Prostate gland (tissue), 2 donors: Measurements from ENCODE around the gene CAB39. TPM values are rescaled to one million over a fixed set of nuclear protein-coding genes. Genes with fewer than 3 reads are reported as not detected.

ENCODE experiments used
- DNase-seq: peaks from one replicate; pipeline ENCODE4 v3.0.0-alpha.2; 2019; ENCODE audit warnings: low spot score
- H3K27ac ChIP-seq, 2 donors: fragments of 200-600 bp; sonication (generic); 2 replicates each; pipeline ENCODE4 v1.5.1; 2017 to 2019
- H3K27me3 ChIP-seq: fragments of 200-600 bp; sonication (generic); replicated peaks from 2 replicates; pipeline ENCODE4 v1.5.1; 2019; ENCODE audit not compliant: insufficient read depth
- H3K36me3 ChIP-seq, 2 donors: fragments of 200-600 bp; sonication (generic); 1 replicate in 1 of 2; 2 replicates in 1 of 2; pipeline versions ENCODE4 v1.5.1 to v1.8.1; 2017 to 2019
- H3K4me1 ChIP-seq: fragments of 200-600 bp; sonication (generic); replicated peaks from 2 replicates; pipeline ENCODE4 v1.5.1; 2019
- H3K4me3 ChIP-seq, 2 donors: fragments of 200-600 bp; sonication (generic); 2 replicates each; pipeline ENCODE4 v1.5.1; 2017 to 2019
- H3K9me3 ChIP-seq: fragments of 200-600 bp; sonication (generic); 2 replicates; pipeline ENCODE4 v1.5.1; 2017
- POLR2A ChIP-seq: fragments of 450-650 bp; IDR thresholded peaks from one replicate; pipeline ENCODE4 v1.6.1; 2016; ENCODE audit warnings: antibody characterized with exemption, mild to moderate bottlenecking
- POLR2AphosphoS5 ChIP-seq: sonication (generic); formaldehyde crosslinking; IDR thresholded peaks from one replicate; pipeline ENCODE4 v1.6.1; 2017; ENCODE audit warnings: antibody characterized with exemption
- WGBS: methylation state at CpG from one replicate; pipeline ENCODE4 v1.1.5; 2018; 5-methylcytosine and 5-hydroxymethylcytosine counted together
- intact Hi-C: fragments of 100-400 bp; cut with DNase I; formaldehyde crosslinking; loops from one replicate; pipeline ENCODE4 v1.14.2; 2022
- total RNA-seq, 2 donors: library from RNA; depleted of rRNA; stranded (reverse); fragments of >200 nt; gene quantifications; one replicate each; pipeline ENCODE4 v1.1.0, GENCODE V29; 2016
- TF ChIP-seq, protein P1 (sequence below), 4 experiments: fragments of 200-600 bp in 2 of 4; fragments of 450-650 bp in 2 of 4; sonication (generic) in 2 of 4; IDR thresholded peaks; 1 replicate in 3 of 4; 2 replicates in 1 of 4; pipeline ENCODE4 v1.5.1; 2016 to 2019; ENCODE audit warnings: antibody characterized with exemption in 4 of 4, mild to moderate bottlenecking in 2 of 4, moderate library complexity in 2 of 4

Gene CAB39
- total RNA-seq, 2 donors from 2014 or later = 75.4 to 105 TPM

DNA sequence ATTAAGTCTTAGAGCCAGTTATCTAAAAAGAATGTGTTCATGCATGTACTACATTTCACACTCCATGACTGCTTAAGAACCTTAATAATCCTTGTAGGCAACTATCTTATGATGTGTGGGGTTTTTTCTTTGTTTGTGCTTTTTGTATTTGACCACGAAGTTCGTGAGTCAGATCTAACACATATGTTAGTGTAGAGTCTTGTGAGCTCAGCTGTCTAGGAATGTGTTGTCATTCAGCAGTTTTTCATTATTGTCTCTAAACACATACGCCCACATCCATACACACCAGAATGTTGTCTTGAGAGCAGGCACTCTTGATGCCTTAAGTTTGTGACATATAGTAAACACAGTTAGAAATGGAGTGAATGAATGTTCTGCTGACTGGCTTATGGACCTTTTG is 38.4 kb downstream of the CAB39 start:
- intact Hi-C loops = no loop called here
- Histone ChIP-seq H3K27ac (no peak overlapping the region), H3K9me3 (no peaks in the 10 kb centered on the region), H3K36me3 (no peaks in the 10 kb centered on the region), H3K4me3 (no peak overlapping the region), H3K4me1 (no peaks in the 10 kb centered on the region), H3K27me3 (no peaks in the 10 kb centered on the region)
- no peak for DNase-seq
- TF ChIP-seq POLR2AphosphoS5 (no peak), POLR2A (no peak)
- TF ChIP-seq, protein P1, sequence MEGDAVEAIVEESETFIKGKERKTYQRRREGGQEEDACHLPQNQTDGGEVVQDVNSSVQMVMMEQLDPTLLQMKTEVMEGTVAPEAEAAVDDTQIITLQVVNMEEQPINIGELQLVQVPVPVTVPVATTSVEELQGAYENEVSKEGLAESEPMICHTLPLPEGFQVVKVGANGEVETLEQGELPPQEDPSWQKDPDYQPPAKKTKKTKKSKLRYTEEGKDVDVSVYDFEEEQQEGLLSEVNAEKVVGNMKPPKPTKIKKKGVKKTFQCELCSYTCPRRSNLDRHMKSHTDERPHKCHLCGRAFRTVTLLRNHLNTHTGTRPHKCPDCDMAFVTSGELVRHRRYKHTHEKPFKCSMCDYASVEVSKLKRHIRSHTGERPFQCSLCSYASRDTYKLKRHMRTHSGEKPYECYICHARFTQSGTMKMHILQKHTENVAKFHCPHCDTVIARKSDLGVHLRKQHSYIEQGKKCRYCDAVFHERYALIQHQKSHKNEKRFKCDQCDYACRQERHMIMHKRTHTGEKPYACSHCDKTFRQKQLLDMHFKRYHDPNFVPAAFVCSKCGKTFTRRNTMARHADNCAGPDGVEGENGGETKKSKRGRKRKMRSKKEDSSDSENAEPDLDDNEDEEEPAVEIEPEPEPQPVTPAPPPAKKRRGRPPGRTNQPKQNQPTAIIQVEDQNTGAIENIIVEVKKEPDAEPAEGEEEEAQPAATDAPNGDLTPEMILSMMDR (IDR thresholded peaks at IDR 0.05) = no peak
- 83% methylated on average over 3 of the region's 3 CpGs for WGBS

DNA sequence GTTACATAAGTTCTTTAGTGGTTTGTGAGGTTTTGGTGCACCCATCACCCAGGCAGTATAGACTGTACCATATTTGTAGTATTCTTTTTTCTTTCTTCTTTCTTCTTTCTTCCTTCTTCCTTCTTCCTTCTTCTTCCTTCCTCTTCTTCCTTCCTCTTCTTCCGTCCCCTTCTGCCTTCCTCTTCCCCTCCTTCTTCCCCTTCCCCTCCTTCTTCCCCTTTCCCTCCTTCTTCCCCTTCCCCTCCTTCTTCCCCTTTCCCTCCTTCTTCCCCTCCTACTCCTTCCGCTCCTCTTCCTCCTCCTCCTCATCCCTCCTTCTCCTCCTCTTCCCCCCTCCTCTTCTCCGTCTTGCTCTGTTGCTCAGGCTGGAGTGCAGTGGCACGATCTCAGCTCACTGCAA is 41.6 kb downstream of the CAB39 start:
- 95% methylated on average over 4 of the region's 4 CpGs for WGBS
- TF ChIP-seq POLR2AphosphoS5 (no peak), POLR2A (no peak)
- TF ChIP-seq, protein P1 (IDR thresholded peaks at IDR 0.05) = no peak
- Histone ChIP-seq H3K4me1 (no peaks in the 10 kb centered on the region), H3K9me3 (no peaks in the 10 kb centered on the region), H3K27ac (no peak overlapping the region), H3K27me3 (no peaks in the 10 kb centered on the region), H3K4me3 (no peak overlapping the region), H3K36me3 (no peaks in the 10 kb centered on the region)
- DNase-seq = no peak
- intact Hi-C loops = no loop called here

DNA sequence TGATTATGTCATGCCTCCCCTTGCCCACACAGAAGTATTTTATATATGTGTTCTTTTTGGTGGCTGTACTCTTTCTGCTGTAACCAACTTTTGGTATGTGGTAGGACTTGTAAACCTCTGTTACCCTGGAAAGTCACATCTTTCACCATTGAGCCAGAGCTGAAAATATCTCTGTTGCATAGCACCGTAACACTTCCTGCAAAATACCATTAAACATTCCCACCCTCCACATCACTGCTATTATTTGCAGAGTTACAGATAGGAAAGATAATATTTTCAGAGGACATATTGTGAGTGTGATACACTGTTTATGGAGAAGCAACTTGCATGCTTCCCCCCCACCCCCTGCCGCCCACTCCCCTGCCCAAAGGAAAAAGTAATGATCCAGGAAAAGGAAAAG is 44.8 kb downstream of the CAB39 start:
- no peaks in the 10 kb centered on the region for H3K27me3 ChIP-seq
- no peaks in the 10 kb centered on the region for H3K4me1 ChIP-seq
- no peak for DNase-seq
- no peak overlapping the region for H3K27ac ChIP-seq
- no peak for TF ChIP-seq POLR2AphosphoS5
- no peak for TF ChIP-seq POLR2A
- TF ChIP-seq, protein P1 (IDR thresholded peaks at IDR 0.05) = no peak
- no peaks in the 10 kb centered on the region for H3K36me3 ChIP-seq
- 59% methylated on average over 2 of the region's 2 CpGs for WGBS
- H3K9me3 ChIP-seq = no peaks in the 10 kb centered on the region
- intact Hi-C loops = no loop called here
- H3K4me3 ChIP-seq = no peak overlapping the region

GRCh38 chr2:230758566-230759480 is 46.2 kb downstream of the CAB39 start:
- 77% methylated on average over 6 of the region's 6 CpGs for WGBS
- no peak for DNase-seq
- Histone ChIP-seq H3K4me1 (no peaks in the 10 kb centered on the region), H3K4me3 (no peak overlapping the region), H3K27me3 (no peaks in the 10 kb centered on the region), H3K36me3 (no peaks in the 10 kb centered on the region), H3K27ac (no peak overlapping the region), H3K9me3 (no peaks in the 10 kb centered on the region)
- intact Hi-C loops = no loop called here
- no peak for TF ChIP-seq POLR2A
- TF ChIP-seq POLR2AphosphoS5 = no peak
- TF ChIP-seq, protein P1 (IDR thresholded peaks at IDR 0.05) = no peak
